NCI-H2029 (cell line): ENCODE data around the gene CALML6.

Experiments
- DNase-seq: peaks from one replicate; lab custom pipeline; 2025; lab: John Stamatoyannopoulos, UW

The CALML6 gene

GRCh38 chr1:1965546-1965945, 50.5 kb downstream of the CALML6 start:
- DNase-seq: no peak

DNA sequence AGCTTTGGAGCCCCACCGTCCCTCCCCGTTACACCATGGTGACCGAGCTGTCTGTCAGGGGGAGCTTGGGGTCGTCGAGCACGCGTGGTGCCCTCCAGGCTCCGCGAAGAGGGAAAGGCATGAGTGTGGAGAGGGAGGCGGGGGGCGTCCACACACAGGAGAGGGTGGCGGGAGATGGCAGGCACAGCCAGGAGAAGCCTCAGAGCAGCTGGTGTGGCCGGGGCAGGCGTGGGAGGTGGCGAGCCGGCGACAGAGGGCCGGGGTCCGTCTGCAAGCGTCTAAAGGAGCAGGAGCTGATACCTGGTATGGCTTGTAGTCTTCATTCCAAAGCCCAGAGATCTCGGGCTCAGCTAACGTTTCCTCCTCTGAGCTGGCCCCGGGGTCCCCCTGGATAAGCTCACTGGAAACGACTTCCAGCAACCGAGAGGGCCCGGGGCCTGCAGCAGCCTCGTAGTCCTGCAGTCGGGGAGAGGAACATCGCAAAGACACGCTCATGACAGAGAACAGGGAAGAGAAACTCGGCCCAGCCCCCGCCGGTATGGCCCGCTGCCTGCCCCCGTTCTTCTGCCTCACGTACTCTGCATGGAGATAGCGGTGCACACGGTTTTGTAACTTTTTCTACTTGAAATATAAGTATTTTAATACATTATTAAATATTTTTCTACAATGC, 51.1 kb downstream of the CALML6 start:
- DNase-seq: no peak
